Upper lobe of left lung (tissue), 6 donors: ENCODE data around the gene TBRG1. TPM values are rescaled to one million over a fixed set of nuclear protein-coding genes. Genes with fewer than 3 reads are reported as not detected.

Experiments used
- ATAC-seq, 2 donors: fragments of 200-7000 bp; cut with Tn5 transposase; one replicate each; pipeline ENCODE4 v1.9.1; 2022; ENCODE audit warnings: mild to moderate bottlenecking in 2 of 2, moderate library complexity in 2 of 2; ENCODE audit not compliant: low FRiP score in 2 of 2
- DNase-seq, 2 donors: peaks; one replicate each; pipeline ENCODE4 v3.0.0-alpha.2; 2019 to 2020
- H3K27ac ChIP-seq, 4 donors: fragments of 200-600 bp; sonication (generic); one replicate each; pipeline ENCODE4 v1.5.1; 2016 to 2019
- H3K27me3 ChIP-seq, 4 donors: fragments of 200-600 bp; sonication (generic); one replicate each; pipeline ENCODE4 v1.5.1; 2017 to 2019
- H3K36me3 ChIP-seq, 4 donors: fragments of 200-600 bp; sonication (generic); one replicate each; pipeline ENCODE4 v1.5.1; 2016 to 2019
- H3K4me1 ChIP-seq, 4 donors: fragments of 200-600 bp; sonication (generic); one replicate each; pipeline ENCODE4 v1.5.1; 2018 to 2019
- H3K4me3 ChIP-seq, 4 donors: fragments of 200-600 bp; sonication (generic); one replicate each; pipeline ENCODE4 v1.5.1; 2017 to 2019; ENCODE audit warnings: mild to moderate bottlenecking in 2 of 4, moderate library complexity in 1 of 4
- H3K9me3 ChIP-seq, 4 donors: fragments of 200-600 bp; sonication (generic); one replicate each; pipeline ENCODE4 v1.5.1; 2018 to 2019
- EP300 ChIP-seq, 4 donors: sonication (generic); formaldehyde crosslinking; IDR thresholded peaks; one replicate each; pipeline ENCODE4 v1.5.1; 2017; ENCODE audit warnings: antibody characterized with exemption in 4 of 4, control low read depth in 2 of 4
- POLR2A ChIP-seq, 4 donors: fragments of 450-650 bp; IDR thresholded peaks; one replicate each; pipeline ENCODE4 v1.5.1; 2016 to 2017; ENCODE audit warnings: antibody characterized with exemption in 4 of 4, mild to moderate bottlenecking in 2 of 4
- POLR2AphosphoS5 ChIP-seq, 2 donors: sonication (generic); formaldehyde crosslinking; IDR thresholded peaks; one replicate each; pipeline ENCODE4 v1.5.1; 2017; ENCODE audit warnings: antibody characterized with exemption in 2 of 2
- WGBS, 2 donors: methylation state at CpG; one replicate each; pipeline ENCODE4 v1.1.5; 2017 to 2018; 5-methylcytosine and 5-hydroxymethylcytosine counted together
- total RNA-seq, 6 donors: library from RNA; depleted of rRNA in 4 of 6; stranded (reverse); fragments of >200 nt in 4 of 6; gene quantifications; one replicate each; pipeline versions ENCODE4 v1.1.0 to v1.2.1, GENCODE V29; 2016 to 2021
- TF ChIP-seq, protein P1 (sequence below), 6 experiments: fragments of 450-650 bp in 4 of 6; fragments of 200-600 bp in 2 of 6; sonication (generic) in 2 of 6; IDR thresholded peaks; one replicate each; pipeline ENCODE4 v1.5.1; 2016 to 2019; ENCODE audit warnings: antibody characterized with exemption in 6 of 6
- donor health status: DM: no; HTN: no; CAD: no; lungs with moderate emphysema.
- donor health status: DM: no; HTN: yes; CAD: no; lungs with severe emphysema.

TBRG1 gene
- total RNA-seq, 6 donors from 2014 or later: 42.3 to 66.6 (median 47.1) TPM

DNA sequence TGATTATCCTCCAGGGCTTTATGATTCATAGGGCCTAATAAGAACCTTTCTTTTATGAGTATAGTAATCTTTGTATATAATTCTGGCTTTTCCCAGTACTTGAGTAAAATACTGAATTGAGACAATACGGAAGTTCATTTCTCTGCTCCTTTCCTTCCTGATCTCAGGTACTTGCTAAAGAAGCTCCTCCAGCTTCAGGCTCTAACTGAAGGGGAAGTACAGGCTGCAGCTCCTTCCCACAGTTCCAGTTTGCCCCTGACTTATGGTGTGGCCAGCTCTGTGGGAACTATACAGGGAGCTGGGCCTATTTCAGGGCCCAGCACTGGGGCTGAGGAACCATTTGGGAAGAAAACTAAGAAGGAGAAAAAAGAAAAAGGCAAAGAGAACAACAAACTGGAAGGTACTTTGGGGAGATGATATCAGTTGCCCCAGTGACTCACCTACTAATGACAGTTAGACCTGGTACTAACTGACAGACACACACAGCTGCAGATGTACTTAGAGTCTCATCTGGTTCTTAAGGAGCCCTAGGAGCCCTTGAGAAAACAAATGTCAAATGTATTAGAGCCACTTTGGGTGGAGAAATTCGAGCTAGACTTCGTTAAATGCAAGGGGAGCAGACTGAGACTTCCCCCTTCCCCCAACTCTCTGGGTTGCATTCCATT is 3.0 kb downstream of the TBRG1 start:
- Histone ChIP-seq H3K4me1 (peaks cover 15 to 36% (median 23%) of the 10 kb centered on the region in 4 donors), H3K4me3 (no peak overlapping the region), H3K9me3 (no peaks in the 10 kb centered on the region), H3K27me3 (no peaks in the 10 kb centered on the region), H3K27ac (no peak overlapping the region), H3K36me3 (peaks cover 11 to 55% (median 35%) of the 10 kb centered on the region in 4 donors)
- no peak for DNase-seq
- no peak for ATAC-seq
- TF ChIP-seq POLR2A (IDR thresholded peaks at IDR 0.05) (no peak), POLR2AphosphoS5 (IDR thresholded peaks at IDR 0.05) (no peak), EP300 (IDR thresholded peaks at IDR 0.05) (no peak)
- TF ChIP-seq, protein P1, sequence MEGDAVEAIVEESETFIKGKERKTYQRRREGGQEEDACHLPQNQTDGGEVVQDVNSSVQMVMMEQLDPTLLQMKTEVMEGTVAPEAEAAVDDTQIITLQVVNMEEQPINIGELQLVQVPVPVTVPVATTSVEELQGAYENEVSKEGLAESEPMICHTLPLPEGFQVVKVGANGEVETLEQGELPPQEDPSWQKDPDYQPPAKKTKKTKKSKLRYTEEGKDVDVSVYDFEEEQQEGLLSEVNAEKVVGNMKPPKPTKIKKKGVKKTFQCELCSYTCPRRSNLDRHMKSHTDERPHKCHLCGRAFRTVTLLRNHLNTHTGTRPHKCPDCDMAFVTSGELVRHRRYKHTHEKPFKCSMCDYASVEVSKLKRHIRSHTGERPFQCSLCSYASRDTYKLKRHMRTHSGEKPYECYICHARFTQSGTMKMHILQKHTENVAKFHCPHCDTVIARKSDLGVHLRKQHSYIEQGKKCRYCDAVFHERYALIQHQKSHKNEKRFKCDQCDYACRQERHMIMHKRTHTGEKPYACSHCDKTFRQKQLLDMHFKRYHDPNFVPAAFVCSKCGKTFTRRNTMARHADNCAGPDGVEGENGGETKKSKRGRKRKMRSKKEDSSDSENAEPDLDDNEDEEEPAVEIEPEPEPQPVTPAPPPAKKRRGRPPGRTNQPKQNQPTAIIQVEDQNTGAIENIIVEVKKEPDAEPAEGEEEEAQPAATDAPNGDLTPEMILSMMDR (IDR thresholded peaks at IDR 0.05): no peak
- 87 to 89% methylated on average over 3 of the region's 3 CpGs for WGBS, 2 donors

DNA sequence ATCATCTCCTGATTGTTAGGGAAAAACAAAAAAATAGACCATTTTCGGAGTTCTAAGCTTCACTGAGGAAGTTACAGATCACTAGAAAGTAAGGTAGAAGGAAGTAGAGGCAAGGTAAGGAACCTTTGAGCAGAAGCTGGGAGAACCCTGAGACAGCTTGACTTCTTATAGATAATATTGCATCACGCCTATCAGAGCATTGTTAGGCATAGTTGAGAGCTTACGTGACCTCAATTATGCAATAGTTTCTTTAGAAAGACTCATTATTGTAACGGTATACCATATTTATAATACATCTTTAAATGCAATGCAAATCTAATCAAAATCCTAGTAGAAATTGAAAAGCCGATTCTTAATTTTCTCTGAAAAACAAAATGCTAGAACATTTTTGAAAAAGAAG is 4.9 kb downstream of the TBRG1 start:
- TF ChIP-seq POLR2AphosphoS5 (IDR thresholded peaks at IDR 0.05) (no peak), POLR2A (IDR thresholded peaks at IDR 0.05) (no peak), EP300 (IDR thresholded peaks at IDR 0.05) (no peak)
- TF ChIP-seq, protein P1 (IDR thresholded peaks at IDR 0.05): no peak
- ATAC-seq: no peak
- no peak for DNase-seq
- 76 to 79% methylated on average over 5 of the region's 5 CpGs for WGBS, 2 donors
- Histone ChIP-seq H3K36me3 (peaks cover 27 to 74% (median 53%) of the 10 kb centered on the region in 4 donors), H3K4me3 (no peak overlapping the region), H3K4me1 (peaks cover 15 to 29% (median 18%) of the 10 kb centered on the region in 4 donors), H3K27me3 (no peaks in the 10 kb centered on the region), H3K9me3 (no peaks in the 10 kb centered on the region), H3K27ac (no peak overlapping the region)

DNA sequence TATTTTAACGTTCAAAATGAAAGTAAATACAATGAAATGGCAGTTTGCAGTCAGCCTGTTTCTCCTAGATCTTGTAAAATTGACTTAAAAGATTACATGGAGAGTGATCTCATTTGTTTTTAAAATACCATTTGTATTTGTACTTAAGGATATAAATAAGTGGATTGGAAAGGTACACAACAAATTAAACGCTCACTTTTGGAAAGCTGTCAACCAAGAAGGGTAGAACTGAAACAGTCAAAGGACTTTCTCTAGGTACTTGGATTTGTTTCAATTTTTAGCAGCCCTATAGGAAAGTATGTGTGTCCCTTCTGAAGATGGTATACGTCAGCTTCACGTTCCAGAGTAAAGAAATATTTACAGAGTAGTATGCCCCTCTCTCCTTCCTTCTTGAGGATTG is 7.3 kb downstream of the TBRG1 start:
- ATAC-seq (no peak), DNase-seq (no peak)
- Histone ChIP-seq H3K9me3 (no peaks in the 10 kb centered on the region), H3K36me3 (peaks cover 37 to 95% (median 70%) of the 10 kb centered on the region in 4 donors), H3K4me1 (peaks cover 0 to 14% (median 3%) of the 10 kb centered on the region in 4 donors), H3K27ac (no peak overlapping the region), H3K27me3 (no peaks in the 10 kb centered on the region), H3K4me3 (no peak overlapping the region)
- WGBS, 2 donors: 73 to 84% methylated on average over 4 of the region's 4 CpGs
- no peak for TF ChIP-seq POLR2AphosphoS5 (IDR thresholded peaks at IDR 0.05)
- no peak for TF ChIP-seq POLR2A (IDR thresholded peaks at IDR 0.05)
- no peak for TF ChIP-seq EP300 (IDR thresholded peaks at IDR 0.05)
- TF ChIP-seq, protein P1 (IDR thresholded peaks at IDR 0.05): no peak

DNA sequence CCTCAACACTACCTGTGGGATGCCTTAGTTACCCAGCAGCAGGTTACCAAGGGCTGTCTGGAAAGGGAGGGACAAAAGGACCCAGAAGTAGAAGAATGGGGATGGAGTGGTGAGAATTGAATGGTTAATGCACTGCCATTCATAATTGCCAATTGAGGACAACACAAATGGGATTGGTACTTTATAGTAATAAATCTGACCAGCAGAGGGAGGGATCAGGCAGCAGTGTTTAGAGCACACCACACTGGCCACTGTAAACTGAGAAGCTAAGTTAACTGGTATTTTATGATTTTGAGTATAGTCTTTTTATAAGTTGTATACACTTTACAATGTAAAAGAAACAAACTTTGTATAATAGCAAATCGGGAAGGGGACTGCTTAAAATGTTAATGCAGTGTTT is 10.7 kb downstream of the TBRG1 start:
- no peak overlapping the region for H3K4me3 ChIP-seq
- H3K27me3 ChIP-seq: no peaks in the 10 kb centered on the region
- H3K36me3 ChIP-seq: peaks cover 42 to 97% (median 64%) of the 10 kb centered on the region in 4 donors
- DNase-seq (no peak), ATAC-seq (no peak)
- TF ChIP-seq EP300 (IDR thresholded peaks at IDR 0.05): no peak
- TF ChIP-seq, protein P1 (IDR thresholded peaks at IDR 0.05): no peak
- TF ChIP-seq POLR2AphosphoS5 (IDR thresholded peaks at IDR 0.05): no peak
- TF ChIP-seq POLR2A (IDR thresholded peaks at IDR 0.05): no peak
- H3K4me1 ChIP-seq: no peaks in the 10 kb centered on the region
- H3K9me3 ChIP-seq: no peaks in the 10 kb centered on the region
- no peak overlapping the region for H3K27ac ChIP-seq
- whole genome bisulfite sequencing, 2 donors: 96 to 97% methylated on average over 1 of the region's 1 CpG

DNA sequence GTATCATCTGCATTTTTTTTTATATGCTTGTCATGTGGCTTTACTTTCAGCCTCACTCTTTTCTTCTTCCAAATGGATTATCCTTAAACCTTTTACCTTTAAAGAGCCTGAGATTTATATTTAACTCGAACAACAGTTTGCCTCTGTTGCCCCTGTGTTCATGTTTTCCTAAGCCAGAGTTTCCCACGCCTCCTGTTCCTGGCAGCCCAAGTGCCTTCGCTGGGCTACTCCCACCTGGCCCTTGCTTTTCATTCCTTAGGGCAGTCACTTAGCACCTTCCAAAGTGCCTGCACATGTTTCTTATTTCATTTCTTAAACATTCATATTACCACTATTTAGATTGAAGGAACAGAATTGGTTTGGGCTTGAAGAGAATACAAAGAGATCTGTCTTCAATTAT is 13.3 kb downstream of the TBRG1 start:
- DNase-seq (no peak), ATAC-seq (no peak)
- H3K27me3 ChIP-seq: no peaks in the 10 kb centered on the region
- TF ChIP-seq POLR2A (IDR thresholded peaks at IDR 0.05) (no peak), EP300 (IDR thresholded peaks at IDR 0.05) (no peak), POLR2AphosphoS5 (IDR thresholded peaks at IDR 0.05) (no peak)
- TF ChIP-seq, protein P1 (IDR thresholded peaks at IDR 0.05): no peak
- H3K4me1 ChIP-seq: no peaks in the 10 kb centered on the region
- no peak overlapping the region for H3K4me3 ChIP-seq
- 90 to 94% methylated on average over 3 of the region's 3 CpGs for WGBS, 2 donors
- H3K9me3 ChIP-seq: no peaks in the 10 kb centered on the region
- H3K27ac ChIP-seq: no peak overlapping the region
- peaks cover 35 to 91% (median 56%) of the 10 kb centered on the region in 4 donors for H3K36me3 ChIP-seq
